ENCODE data around the gene ELP1.

ELP1 gene

GRCh38 chr9:108960331-108960730 lies 26.4 kb upstream of the ELP1 start:
- H3K9me3 ChIP-seq (ENCODE audit: control insufficient read depth, insufficient read depth, low read depth, low read length) = no peaks in the 10 kb centered on the region
- 0 out of 2 replicates have a peak, but pooled peaks cover 7% of the 10 kb centered on the region for H3K4me1 ChIP-seq (ENCODE audit: control insufficient read depth, insufficient read depth, low read length)
- H3K36me3 ChIP-seq (ENCODE audit: control insufficient read depth in 2 of 2, insufficient read depth in 1 of 2, low read length in 2 of 2) = peaks cover 3 to 21% of the 10 kb centered on the region in 2 experiments; a peak in 2 of 3 replicates
- no peak overlapping the region for H3K27ac ChIP-seq (ENCODE audit: extremely low read depth, low read depth, low read length)
- no peak overlapping the region for H3K4me3 ChIP-seq (ENCODE audit: low read depth, low read length)
- CTCF ChIA-PET = no interaction called here
- POLR2A ChIA-PET = no interaction called here
- TF ChIP-seq ZNF433 (tag by site-specific recombination; IDR thresholded peaks at IDR 0.05; ENCODE audit: low read depth) (no peak), ZNF37A (tag by site-specific recombination; IDR thresholded peaks at IDR 0.05) (no peak), ZNF768 (tag by site-specific recombination; IDR thresholded peaks at IDR 0.05) (no peak), ZNF513 (tag by site-specific recombination; IDR thresholded peaks at IDR 0.05) (no peak), ZSCAN4 (tag by site-specific recombination; IDR thresholded peaks at IDR 0.05) (no peak), SP7 (tag by site-specific recombination; IDR thresholded peaks at IDR 0.05) (no peak), ZNF426 (tag by site-specific recombination; IDR thresholded peaks at IDR 0.05) (no peak), ZNF148 (tag by site-specific recombination; IDR thresholded peaks at IDR 0.05; ENCODE audit: borderline replicate concordance) (no peak), ZNF302 (tag by site-specific recombination; IDR thresholded peaks at IDR 0.05; ENCODE audit: low read depth) (no peak), PRDM2 (tag by site-specific recombination; IDR thresholded peaks at IDR 0.05; ENCODE audit: borderline replicate concordance) (no peak), ZNF24 (tag by site-specific recombination; IDR thresholded peaks at IDR 0.05) (no peak), ZNF132 (tag by site-specific recombination; IDR thresholded peaks at IDR 0.05; ENCODE audit: borderline replicate concordance) (no peak), KLF9 (tag by site-specific recombination; IDR thresholded peaks at IDR 0.05; ENCODE audit: low read depth) (no peak)

- ChIA-PET CTCF (interaction anchor here (0.6 to 1.4 kb wide), 3 partner anchors 10 to 1962 kb away, joined by 3 to 4 read pairs (median 4); no protein-coding TSS in a partner anchor), POLR2A (no interaction called here)
- Histone ChIP-seq H3K27ac (ENCODE audit: extremely low read depth, low read depth, low read length) (no peak overlapping the region), H3K4me1 (ENCODE audit: control insufficient read depth, insufficient read depth, low read length) (peaks cover 11% of the 10 kb centered on the region; the same call in 1 of the 2 replicates), H3K36me3 (ENCODE audit: control insufficient read depth in 2 of 2, insufficient read depth in 1 of 2, low read length in 2 of 2) (peaks cover 0 to 17% of the 10 kb centered on the region in 2 experiments; a peak in 1 of 3 replicates), H3K9me3 (ENCODE audit: control insufficient read depth, insufficient read depth, low read depth, low read length) (no peaks in the 10 kb centered on the region), H3K4me3 (ENCODE audit: low read depth, low read length) (no peak overlapping the region)
- no peak for TF ChIP-seq ZNF132 (tag by site-specific recombination; IDR thresholded peaks at IDR 0.05; ENCODE audit: borderline replicate concordance)
- no peak for TF ChIP-seq ZNF571 (tag by site-specific recombination; IDR thresholded peaks at IDR 0.05)
- TF ChIP-seq HOXD13 (CRISPR knock-in tag; IDR thresholded peaks at IDR 0.05; ENCODE audit: borderline replicate concordance) = no peak
- TF ChIP-seq ZNF426 (tag by site-specific recombination; IDR thresholded peaks at IDR 0.05) = no peak
- no peak for TF ChIP-seq ZNF830 (tag by site-specific recombination; IDR thresholded peaks at IDR 0.05; ENCODE audit: low read depth)
- no peak for TF ChIP-seq ZNF664 (tag by site-specific recombination; IDR thresholded peaks at IDR 0.05)
- TF ChIP-seq PRDM6 (tag by site-specific recombination; IDR thresholded peaks at IDR 0.05) = no peak
Measured at GRCh38 chr9:108956631-108957026, 22.7 kb upstream of the ELP1 start.

All from HEK293 (cell line).